GM12891 (cell line): Measurements from ENCODE around the gene USP20.

Experiments used
- POLR2A ChIP-seq: IDR thresholded peaks from 2 replicates; pipeline ENCODE4 v1.6.1; 2011; ENCODE audit warnings: low read depth, low read length, control low read depth
- POLR2AphosphoS5 ChIP-seq: IDR thresholded peaks from 2 replicates; pipeline ENCODE4 v1.6.1; 2011; ENCODE audit warnings: low read depth, low read length, control low read depth
- POU2F2 ChIP-seq: IDR thresholded peaks from 2 replicates; pipeline ENCODE4 v1.6.1; 2011; ENCODE audit warnings: low read depth, mild to moderate bottlenecking, control low read depth, low read length, moderate library complexity
- SPI1 ChIP-seq: IDR thresholded peaks from 2 replicates; pipeline ENCODE4 v1.6.1; 2011; ENCODE audit warnings: low read depth, low read length, control low read depth
- TAF1 ChIP-seq: IDR thresholded peaks from 2 replicates; pipeline ENCODE4 v1.6.1; 2011; ENCODE audit warnings: low read depth, low read length, control low read depth

DNA sequence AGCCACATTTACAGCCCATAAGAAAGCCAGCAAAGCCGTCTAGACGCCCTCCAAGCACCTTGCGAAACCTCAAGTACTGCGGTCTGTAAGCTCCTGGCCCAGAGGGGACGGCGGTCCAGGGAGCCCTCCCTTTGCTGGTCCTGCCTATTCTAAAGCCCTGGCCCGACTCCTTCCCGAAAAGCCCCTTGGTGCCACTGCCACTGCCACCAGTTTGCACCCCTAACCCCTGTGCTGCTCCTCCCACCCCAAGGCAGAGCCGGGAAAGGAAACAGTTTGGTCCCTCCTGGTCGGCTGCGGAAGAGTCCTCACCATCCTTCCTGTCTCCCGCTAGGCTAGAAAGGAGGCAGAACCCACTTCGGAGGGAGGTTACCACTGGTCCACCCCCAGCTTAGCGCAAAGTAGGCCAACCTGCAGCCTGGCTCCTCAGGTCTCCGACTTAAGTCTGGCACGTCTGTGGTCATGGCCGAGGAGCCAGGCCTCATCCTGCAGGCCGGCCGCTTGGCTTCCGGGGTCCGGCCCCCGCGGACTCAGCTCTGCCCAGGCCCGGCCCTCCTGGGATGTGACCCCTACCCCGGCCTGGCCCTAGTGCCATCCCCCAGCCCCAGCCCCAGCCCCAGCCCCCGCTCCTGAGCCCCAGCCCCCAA is 12.2 kb upstream of the USP20 start:
- TF ChIP-seq POLR2A, result 0 out of 2 replicates have a peak, but pooled peaks have one; percentile 38
- no peak for TF ChIP-seq TAF1
- no peak for TF ChIP-seq POU2F2
- TF ChIP-seq SPI1, result no peak
- TF ChIP-seq POLR2AphosphoS5, result no peak
